Measurements from ENCODE around the gene GRK5.

Gene GRK5

GRCh38 chr10:119288574-119289001 lies 81.2 kb downstream of the GRK5 start:
- Histone ChIP-seq H3K9ac (ENCODE audit: low read length) (no peak overlapping the region), H3K36me3 (ENCODE audit: control insufficient read depth, insufficient read depth, low read length) (no peaks in the 10 kb centered on the region), H3K27ac (ENCODE audit: low read depth, low read length) (peak overlapping the region; percentile 44), H3K27me3 (ENCODE audit: control insufficient read depth, insufficient read depth, low read length) (no peaks in the 10 kb centered on the region), H3K4me1 (ENCODE audit: control insufficient read depth, insufficient read depth, low read length) (peaks cover 31% of the 10 kb centered on the region), H3K4me3 (ENCODE audit: low read length) (no peak overlapping the region)

GRCh38 chr10:119289227-119289920 lies 82.0 kb downstream of the GRK5 start:
- Histone ChIP-seq H3K27me3 (ENCODE audit: control insufficient read depth, insufficient read depth, low read length) (no peaks in the 10 kb centered on the region), H3K36me3 (ENCODE audit: control insufficient read depth, insufficient read depth, low read length) (no peaks in the 10 kb centered on the region), H3K4me1 (ENCODE audit: control insufficient read depth, insufficient read depth, low read length) (peaks cover 31% of the 10 kb centered on the region), H3K27ac (ENCODE audit: low read depth, low read length) (peak overlapping the region; percentile 21), H3K4me3 (ENCODE audit: low read length) (no peak overlapping the region), H3K9ac (ENCODE audit: low read length) (no peak overlapping the region)

DNA sequence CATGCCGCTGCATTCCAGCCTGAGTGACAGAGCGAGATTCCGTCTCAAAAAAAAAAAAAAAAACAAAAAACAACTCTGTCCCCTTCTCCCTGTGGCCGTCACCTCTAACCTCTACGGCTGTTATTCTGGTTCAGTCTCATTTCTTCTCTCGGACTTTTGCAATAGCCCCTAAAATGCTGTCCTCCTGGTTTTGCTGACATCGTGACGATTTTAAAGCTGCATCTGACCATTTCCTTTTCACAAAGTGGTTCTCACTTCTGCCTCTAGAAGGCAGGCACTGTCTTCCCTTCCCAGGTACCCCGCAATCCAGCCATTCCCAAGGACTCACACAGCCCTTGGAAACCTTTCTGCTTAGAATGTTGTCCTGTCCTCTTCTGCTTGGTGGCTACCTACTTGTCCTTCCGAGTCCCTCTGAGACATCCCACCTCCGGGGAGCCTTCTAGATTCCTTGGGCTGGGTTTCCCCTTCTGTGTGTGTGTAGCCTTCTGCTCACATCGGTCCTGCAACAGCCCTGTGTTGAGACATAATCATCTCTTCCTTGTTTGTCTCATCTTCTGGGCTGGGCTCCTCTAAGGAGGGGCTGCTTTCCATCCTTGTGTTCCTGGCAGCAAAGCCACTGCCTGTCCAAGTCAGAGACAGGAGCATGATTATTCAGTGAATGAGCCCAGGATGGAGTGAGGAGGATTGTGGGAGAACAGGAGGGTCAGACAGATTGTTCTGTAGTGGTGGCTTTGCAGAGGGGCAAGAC lies 83.1 kb downstream of the GRK5 start:
- no peak overlapping the region for H3K4me3 ChIP-seq (ENCODE audit: low read length)
- no peak overlapping the region for H3K27ac ChIP-seq (ENCODE audit: low read depth, low read length)
- H3K4me1 ChIP-seq (ENCODE audit: control insufficient read depth, insufficient read depth, low read length), result peaks cover 24% of the 10 kb centered on the region

GRCh38 chr10:119291223-119291900 lies 84.0 kb downstream of the GRK5 start:
- H3K9ac ChIP-seq (ENCODE audit: low read length), result no peak overlapping the region
- peaks cover 20% of the 10 kb centered on the region for H3K4me1 ChIP-seq (ENCODE audit: control insufficient read depth, insufficient read depth, low read length)
- no peaks in the 10 kb centered on the region for H3K36me3 ChIP-seq (ENCODE audit: control insufficient read depth, insufficient read depth, low read length)
- H3K27ac ChIP-seq (ENCODE audit: low read depth, low read length), result no peak overlapping the region
- no peak overlapping the region for H3K4me3 ChIP-seq (ENCODE audit: low read length)
- H3K27me3 ChIP-seq (ENCODE audit: control insufficient read depth, insufficient read depth, low read length), result no peaks in the 10 kb centered on the region

More for the DNA sequence above, 83.1 kb downstream of the GRK5 start:
- no peaks in the 10 kb centered on the region for H3K27me3 ChIP-seq (ENCODE audit: control insufficient read depth, insufficient read depth, low read length)
- no peak overlapping the region for H3K9ac ChIP-seq (ENCODE audit: low read length)
- no peaks in the 10 kb centered on the region for H3K36me3 ChIP-seq (ENCODE audit: control insufficient read depth, insufficient read depth, low read length)

- H3K9ac ChIP-seq (ENCODE audit: low read length), result no peak overlapping the region
- H3K27me3 ChIP-seq (ENCODE audit: control insufficient read depth, insufficient read depth, low read length), result no peaks in the 10 kb centered on the region
- no peak overlapping the region for H3K27ac ChIP-seq (ENCODE audit: low read depth, low read length)
- peaks cover 20% of the 10 kb centered on the region for H3K4me1 ChIP-seq (ENCODE audit: control insufficient read depth, insufficient read depth, low read length)
- no peak overlapping the region for H3K4me3 ChIP-seq (ENCODE audit: low read length)
- no peaks in the 10 kb centered on the region for H3K36me3 ChIP-seq (ENCODE audit: control insufficient read depth, insufficient read depth, low read length)
Measured at GRCh38 chr10:119292968-119293760, 85.8 kb downstream of the GRK5 start.

GRCh38 chr10:119296703-119297102 lies 89.3 kb downstream of the GRK5 start:
- Histone ChIP-seq H3K9ac (ENCODE audit: low read length) (no peak overlapping the region), H3K27ac (ENCODE audit: low read depth, low read length) (peak overlapping the region; percentile 41), H3K4me1 (ENCODE audit: control insufficient read depth, insufficient read depth, low read length) (peaks cover 2% of the 10 kb centered on the region), H3K4me3 (ENCODE audit: low read length) (no peak overlapping the region), H3K27me3 (ENCODE audit: control insufficient read depth, insufficient read depth, low read length) (no peaks in the 10 kb centered on the region), H3K36me3 (ENCODE audit: control insufficient read depth, insufficient read depth, low read length) (no peaks in the 10 kb centered on the region)

DNA sequence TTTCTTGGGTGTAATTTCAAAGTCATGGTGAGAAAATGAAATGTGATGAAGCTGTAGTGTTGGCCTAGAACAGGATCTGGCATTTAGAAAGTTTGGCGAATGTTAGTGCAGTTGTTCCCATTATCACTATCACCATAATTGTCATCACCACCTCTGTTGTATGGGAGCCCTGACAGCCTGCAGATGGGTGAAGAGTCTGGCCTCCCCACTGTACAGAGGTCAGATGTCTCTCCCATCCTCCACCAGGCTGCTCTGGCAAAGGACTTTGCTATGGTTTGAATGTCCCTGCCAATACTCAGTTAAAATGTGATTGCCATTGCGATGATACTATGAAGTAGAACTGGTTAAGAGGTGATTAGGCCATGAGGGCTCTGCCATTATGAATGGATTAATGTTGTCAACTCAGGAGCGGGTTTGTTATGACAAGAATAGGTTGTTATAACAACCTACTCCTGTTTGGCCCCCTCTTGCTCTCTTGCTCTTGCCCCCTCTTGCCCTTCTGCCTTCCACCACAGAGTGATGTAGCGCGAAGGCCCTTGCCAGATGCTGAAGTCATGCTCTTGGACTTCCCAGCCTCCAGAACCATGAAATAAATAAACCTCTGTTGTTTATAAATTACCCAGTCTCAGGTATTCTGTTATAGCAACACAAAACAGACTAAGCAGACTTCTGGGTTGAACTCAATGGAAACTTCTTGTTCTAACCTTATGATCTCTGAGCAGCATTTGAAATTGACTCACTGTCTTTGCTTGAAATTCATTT lies 90.0 kb downstream of the GRK5 start:
- Histone ChIP-seq H3K27me3 (ENCODE audit: control insufficient read depth, insufficient read depth, low read length) (no peaks in the 10 kb centered on the region), H3K36me3 (ENCODE audit: control insufficient read depth, insufficient read depth, low read length) (no peaks in the 10 kb centered on the region), H3K9ac (ENCODE audit: low read length) (no peak overlapping the region), H3K4me1 (ENCODE audit: control insufficient read depth, insufficient read depth, low read length) (peaks cover 6% of the 10 kb centered on the region), H3K4me3 (ENCODE audit: low read length) (no peak overlapping the region), H3K27ac (ENCODE audit: low read depth, low read length) (peak overlapping the region; percentile 41)

DNA sequence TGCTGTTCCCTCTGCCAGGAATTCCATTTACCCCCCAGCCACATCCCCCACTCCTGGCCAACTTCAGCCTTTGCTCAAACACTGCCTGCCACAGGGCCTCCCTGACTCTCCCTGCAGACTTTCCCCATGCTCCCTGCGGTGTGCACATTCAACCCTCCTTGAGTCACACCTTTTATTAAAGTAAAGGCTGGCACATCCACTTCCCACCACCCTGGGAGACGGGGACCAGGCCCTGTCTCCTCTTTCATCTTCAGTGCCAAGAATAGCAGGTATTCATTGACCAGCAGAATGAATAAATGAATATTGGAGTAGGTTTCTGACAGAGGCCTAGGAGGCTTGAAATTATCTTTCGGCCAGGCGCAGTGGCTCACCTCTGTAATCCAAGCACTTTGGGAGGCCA lies 91.4 kb downstream of the GRK5 start:
- no peak overlapping the region for H3K4me3 ChIP-seq (ENCODE audit: low read length)
- H3K27ac ChIP-seq (ENCODE audit: low read depth, low read length), result peak overlapping the region; percentile 25
- H3K36me3 ChIP-seq (ENCODE audit: control insufficient read depth, insufficient read depth, low read length), result no peaks in the 10 kb centered on the region
- peaks cover 12% of the 10 kb centered on the region for H3K4me1 ChIP-seq (ENCODE audit: control insufficient read depth, insufficient read depth, low read length)
- H3K27me3 ChIP-seq (ENCODE audit: control insufficient read depth, insufficient read depth, low read length), result no peaks in the 10 kb centered on the region
- no peak overlapping the region for H3K9ac ChIP-seq (ENCODE audit: low read length)

DNA sequence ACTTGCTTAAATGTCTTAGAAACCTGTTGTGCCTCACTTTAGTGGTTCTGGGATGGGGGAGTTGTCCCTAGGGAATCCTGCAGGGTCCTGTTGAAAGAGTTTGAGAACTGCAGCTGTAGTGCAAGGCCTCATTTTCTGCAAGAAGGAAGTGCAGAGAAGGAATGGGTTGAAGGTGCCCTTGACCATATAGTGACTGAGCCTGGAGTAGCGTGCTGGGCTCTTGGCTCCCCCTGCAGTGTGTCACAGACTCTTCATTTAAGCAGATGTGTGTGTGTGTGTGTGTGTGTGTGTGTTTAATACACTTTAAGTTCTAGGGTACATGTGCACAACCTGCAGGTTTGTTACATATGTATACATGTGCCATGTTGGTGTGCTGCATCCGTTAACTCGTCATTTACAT lies 92.2 kb downstream of the GRK5 start:
- Histone ChIP-seq H3K27me3 (ENCODE audit: control insufficient read depth, insufficient read depth, low read length) (no peaks in the 10 kb centered on the region), H3K27ac (ENCODE audit: low read depth, low read length) (peak overlapping the region; percentile 25), H3K36me3 (ENCODE audit: control insufficient read depth, insufficient read depth, low read length) (no peaks in the 10 kb centered on the region), H3K9ac (ENCODE audit: low read length) (no peak overlapping the region), H3K4me1 (ENCODE audit: control insufficient read depth, insufficient read depth, low read length) (peaks cover 12% of the 10 kb centered on the region), H3K4me3 (ENCODE audit: low read length) (no peak overlapping the region)

- Histone ChIP-seq H3K4me1 (ENCODE audit: control insufficient read depth, insufficient read depth, low read length) (peaks cover 16% of the 10 kb centered on the region), H3K9ac (ENCODE audit: low read length) (no peak overlapping the region), H3K27ac (ENCODE audit: low read depth, low read length) (peak overlapping the region; percentile 67), H3K27me3 (ENCODE audit: control insufficient read depth, insufficient read depth, low read length) (no peaks in the 10 kb centered on the region), H3K36me3 (ENCODE audit: control insufficient read depth, insufficient read depth, low read length) (no peaks in the 10 kb centered on the region), H3K4me3 (ENCODE audit: low read length) (no peak overlapping the region)
Measured at GRCh38 chr10:119301397-119301796, 94.0 kb downstream of the GRK5 start.

GRCh38 chr10:119302172-119302571 lies 94.8 kb downstream of the GRK5 start:
- peak overlapping the region; percentile 67 for H3K27ac ChIP-seq (ENCODE audit: low read depth, low read length)
- H3K4me1 ChIP-seq (ENCODE audit: control insufficient read depth, insufficient read depth, low read length), result peaks cover 24% of the 10 kb centered on the region
- H3K36me3 ChIP-seq (ENCODE audit: control insufficient read depth, insufficient read depth, low read length), result no peaks in the 10 kb centered on the region
- H3K4me3 ChIP-seq (ENCODE audit: low read length), result no peak overlapping the region
- H3K27me3 ChIP-seq (ENCODE audit: control insufficient read depth, insufficient read depth, low read length), result no peaks in the 10 kb centered on the region
- H3K9ac ChIP-seq (ENCODE audit: low read length), result no peak overlapping the region
